ENCODE results near the gene ACBD4. TPM values are rescaled to one million over a fixed set of nuclear protein-coding genes. Genes with fewer than 3 reads are reported as not detected.

Gene ACBD4
- total RNA-seq, 4 donors from 2014 or later, result 6.4 to 23.2 (median 8.5) TPM

DNA sequence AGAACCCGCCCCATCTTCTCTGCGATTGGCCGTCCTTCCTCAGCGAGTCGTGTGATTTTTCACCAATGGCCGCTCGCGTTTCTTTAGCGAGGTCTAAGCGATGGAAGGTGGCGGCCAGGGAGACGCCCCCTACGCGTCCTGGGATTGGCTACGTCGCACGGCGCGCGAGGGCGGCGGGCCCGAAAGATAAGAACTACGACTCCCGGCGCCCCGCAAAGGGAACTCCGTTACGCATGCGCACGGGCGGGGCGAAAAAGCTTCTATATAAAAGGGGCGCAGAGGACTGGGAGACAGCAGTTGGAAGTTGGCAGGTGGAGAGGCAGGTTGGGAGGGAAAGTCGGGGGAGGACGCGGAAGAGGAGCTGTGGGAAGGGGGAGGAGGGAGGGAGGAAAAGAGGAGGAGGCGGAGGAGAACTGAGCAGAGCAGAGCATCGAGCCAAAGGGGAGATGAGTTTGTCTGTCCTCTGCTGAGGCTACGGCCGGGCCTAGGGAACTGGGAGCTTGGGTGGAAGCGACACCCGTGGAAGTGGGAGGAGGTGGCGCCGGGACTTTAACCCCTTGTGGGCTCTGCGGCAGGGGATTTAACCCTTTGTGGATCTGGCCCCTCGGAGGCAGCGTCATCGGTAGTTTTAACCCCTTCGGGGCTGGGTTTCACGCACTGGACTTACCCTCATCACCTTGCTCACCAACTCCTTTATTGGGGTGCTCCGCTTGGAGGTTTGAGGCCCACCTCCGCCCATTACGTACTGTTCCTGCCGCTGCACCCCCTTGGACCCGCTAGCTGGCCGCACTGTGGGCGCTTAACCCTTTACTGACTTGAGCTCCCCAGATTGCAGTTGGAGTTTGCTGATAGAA, 12.9 kb downstream of the ACBD4 start, which contains the start of gene HEXIM1:
HEXIM1 (plus strand) TSS at position 293 of the 854 bp plus-strand sequence. CDS start 716 bp downstream, outside the sequence.
- peak; percentile 93 for DNase-seq (ENCODE audit: low spot score)
- ATAC-seq (ENCODE audit: low FRiP score), result peak; percentile 85
- TF ChIP-seq, protein P1, sequence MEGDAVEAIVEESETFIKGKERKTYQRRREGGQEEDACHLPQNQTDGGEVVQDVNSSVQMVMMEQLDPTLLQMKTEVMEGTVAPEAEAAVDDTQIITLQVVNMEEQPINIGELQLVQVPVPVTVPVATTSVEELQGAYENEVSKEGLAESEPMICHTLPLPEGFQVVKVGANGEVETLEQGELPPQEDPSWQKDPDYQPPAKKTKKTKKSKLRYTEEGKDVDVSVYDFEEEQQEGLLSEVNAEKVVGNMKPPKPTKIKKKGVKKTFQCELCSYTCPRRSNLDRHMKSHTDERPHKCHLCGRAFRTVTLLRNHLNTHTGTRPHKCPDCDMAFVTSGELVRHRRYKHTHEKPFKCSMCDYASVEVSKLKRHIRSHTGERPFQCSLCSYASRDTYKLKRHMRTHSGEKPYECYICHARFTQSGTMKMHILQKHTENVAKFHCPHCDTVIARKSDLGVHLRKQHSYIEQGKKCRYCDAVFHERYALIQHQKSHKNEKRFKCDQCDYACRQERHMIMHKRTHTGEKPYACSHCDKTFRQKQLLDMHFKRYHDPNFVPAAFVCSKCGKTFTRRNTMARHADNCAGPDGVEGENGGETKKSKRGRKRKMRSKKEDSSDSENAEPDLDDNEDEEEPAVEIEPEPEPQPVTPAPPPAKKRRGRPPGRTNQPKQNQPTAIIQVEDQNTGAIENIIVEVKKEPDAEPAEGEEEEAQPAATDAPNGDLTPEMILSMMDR (IDR thresholded peaks at IDR 0.05), result no peak

DNA sequence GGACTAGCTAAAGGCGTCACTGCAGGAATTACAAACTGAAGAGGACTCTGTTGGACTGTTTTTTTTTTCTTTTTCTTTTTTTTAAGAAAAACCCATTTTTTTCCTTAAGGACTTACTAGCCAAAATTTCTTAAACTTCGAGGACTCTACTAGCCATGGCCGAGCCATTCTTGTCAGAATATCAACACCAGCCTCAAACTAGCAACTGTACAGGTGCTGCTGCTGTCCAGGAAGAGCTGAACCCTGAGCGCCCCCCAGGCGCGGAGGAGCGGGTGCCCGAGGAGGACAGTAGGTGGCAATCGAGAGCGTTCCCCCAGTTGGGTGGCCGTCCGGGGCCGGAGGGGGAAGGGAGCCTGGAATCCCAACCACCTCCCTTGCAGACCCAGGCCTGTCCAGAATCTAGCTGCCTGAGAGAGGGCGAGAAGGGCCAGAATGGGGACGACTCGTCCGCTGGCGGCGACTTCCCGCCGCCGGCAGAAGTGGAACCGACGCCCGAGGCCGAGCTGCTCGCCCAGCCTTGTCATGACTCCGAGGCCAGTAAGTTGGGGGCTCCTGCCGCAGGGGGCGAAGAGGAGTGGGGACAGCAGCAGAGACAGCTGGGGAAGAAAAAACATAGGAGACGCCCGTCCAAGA, 13.7 kb downstream of the ACBD4 start:
- DNase-seq (ENCODE audit: low spot score), result no peak

DNA sequence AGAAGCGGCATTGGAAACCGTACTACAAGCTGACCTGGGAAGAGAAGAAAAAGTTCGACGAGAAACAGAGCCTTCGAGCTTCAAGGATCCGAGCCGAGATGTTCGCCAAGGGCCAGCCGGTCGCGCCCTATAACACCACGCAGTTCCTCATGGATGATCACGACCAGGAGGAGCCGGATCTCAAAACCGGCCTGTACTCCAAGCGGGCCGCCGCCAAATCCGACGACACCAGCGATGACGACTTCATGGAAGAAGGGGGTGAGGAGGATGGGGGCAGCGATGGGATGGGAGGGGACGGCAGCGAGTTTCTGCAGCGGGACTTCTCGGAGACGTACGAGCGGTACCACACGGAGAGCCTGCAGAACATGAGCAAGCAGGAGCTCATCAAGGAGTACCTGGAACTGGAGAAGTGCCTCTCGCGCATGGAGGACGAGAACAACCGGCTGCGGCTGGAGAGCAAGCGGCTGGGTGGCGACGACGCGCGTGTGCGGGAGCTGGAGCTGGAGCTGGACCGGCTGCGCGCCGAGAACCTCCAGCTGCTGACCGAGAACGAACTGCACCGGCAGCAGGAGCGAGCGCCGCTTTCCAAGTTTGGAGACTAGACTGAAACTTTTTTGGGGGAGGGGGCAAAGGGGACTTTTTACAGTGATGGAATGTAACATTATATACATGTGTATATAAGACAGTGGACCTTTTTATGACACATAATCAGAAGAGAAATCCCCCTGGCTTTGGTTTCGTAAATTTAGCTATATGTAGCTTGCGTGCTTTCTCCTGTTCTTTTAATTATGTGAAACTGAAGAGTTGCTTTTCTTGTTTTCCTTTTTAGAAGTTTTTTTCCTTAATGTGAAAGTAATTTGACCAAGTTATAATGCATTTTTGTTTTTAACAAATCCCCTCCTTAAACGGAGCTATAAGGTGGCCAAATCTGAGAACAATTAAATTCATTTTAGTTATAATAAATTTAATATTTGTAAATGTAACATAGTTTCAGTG, 14.5 kb downstream of the ACBD4 start:
- TF ChIP-seq, protein P1 (IDR thresholded peaks at IDR 0.05), result no peak
- DNase-seq (ENCODE audit: low spot score) (no peak), ATAC-seq (ENCODE audit: low FRiP score) (peak; percentile 18)

More for the DNA sequence above, 13.7 kb downstream of the ACBD4 start:
- ATAC-seq (ENCODE audit: low FRiP score), result peak; percentile 16
- TF ChIP-seq, protein P1 (IDR thresholded peaks at IDR 0.05), result peak in 1 of 3 donors; percentile 24

DNA sequence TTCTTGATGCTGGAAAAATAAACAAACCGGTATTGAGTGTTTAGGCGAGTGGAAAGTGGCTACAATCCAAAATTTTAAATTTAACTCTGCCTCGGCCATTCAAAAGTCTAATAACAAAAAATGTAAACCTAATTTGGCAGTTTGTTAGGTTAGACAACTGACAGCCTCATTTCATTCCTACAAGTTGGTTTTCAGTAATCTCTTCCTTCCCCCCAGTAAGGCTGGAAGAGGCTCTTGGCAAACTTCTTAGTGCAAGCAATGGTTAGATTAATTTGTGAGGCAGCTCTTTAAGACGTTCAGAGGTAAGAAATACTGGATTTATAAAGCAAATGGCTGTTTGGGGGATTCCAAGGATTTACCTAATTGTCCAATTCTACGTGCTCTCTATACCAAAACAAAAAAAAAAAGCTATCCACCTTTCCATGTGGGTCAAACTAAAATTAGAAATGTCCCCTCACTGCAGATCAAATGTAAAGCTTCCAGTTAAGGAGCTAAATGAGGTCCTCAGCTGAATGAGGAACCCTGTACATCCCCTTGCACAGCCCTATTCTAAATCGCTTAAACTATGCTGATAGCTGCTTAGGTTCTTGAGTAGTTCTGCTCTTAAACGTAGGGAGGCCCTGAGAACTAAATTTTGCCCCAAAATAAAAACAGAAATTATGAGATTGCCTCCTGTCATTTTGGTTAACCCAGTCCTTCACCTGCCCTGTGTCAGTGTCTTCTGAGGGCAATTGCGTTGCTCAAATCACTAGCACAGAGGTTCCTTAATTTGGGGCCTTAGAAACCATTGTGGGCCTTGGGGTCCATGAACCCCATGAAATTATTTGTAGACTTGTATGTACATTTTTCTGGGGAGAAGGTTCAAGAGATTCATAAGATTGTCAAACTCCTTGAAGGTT, 15.7 kb downstream of the ACBD4 start:
- DNase-seq (ENCODE audit: low spot score) (no peak), ATAC-seq (ENCODE audit: low FRiP score) (no peak)
- TF ChIP-seq, protein P1 (IDR thresholded peaks at IDR 0.05), result no peak

DNA sequence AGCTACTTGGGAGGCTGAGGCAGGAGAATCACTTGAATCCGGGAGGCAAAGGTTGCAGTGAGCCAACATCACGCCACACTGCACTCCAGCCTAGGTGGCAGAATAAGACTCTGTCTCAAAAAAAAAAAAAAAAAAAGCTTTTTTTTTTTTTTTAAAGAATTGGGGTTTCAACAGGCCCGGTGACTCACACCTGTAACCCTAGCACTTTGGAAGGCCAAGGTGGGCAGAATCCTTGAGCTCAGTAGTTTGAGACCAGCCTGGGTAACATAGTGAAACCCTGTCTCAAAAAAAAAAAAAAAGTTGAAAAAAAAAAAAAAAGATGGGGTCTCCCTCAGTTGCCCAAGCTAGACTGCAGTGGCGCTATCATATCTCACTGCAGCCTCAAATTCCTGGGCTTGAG, 19.5 kb downstream of the ACBD4 start:
- DNase-seq (ENCODE audit: low spot score), result no peak
- TF ChIP-seq, protein P1 (IDR thresholded peaks at IDR 0.05), result no peak
- ATAC-seq (ENCODE audit: low FRiP score), result no peak

DNA sequence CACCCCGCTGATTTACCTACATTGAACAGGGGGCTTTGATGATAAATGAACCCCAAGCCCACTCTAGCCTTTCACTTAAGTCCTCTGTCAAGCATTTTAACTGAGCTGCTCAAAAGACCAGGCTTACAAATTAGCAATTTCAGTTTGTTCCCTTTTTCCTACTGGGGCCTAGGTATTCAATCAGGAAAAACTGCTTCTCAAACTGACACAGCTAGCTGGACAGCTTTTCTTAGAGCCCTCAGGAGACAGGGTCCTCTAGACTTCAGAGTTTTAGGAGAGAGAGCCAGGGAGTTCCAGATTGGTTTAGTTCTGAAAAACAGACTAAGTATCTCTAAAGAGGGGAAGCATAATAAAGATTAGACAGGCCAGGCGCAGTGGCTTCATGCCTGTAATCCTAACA, 20.0 kb downstream of the ACBD4 start:
- DNase-seq (ENCODE audit: low spot score) (no peak), ATAC-seq (ENCODE audit: low FRiP score) (no peak)
- TF ChIP-seq, protein P1 (IDR thresholded peaks at IDR 0.05), result no peak

All from omental fat pad (tissue), 4 donors.